ENCODE results near the gene PPP1R13L.

Gene PPP1R13L

GRCh38 chr19:45348367-45349125, 56.3 kb downstream of the PPP1R13L start:
- peaks cover 4 to 27% of the 10 kb centered on the region in 2 donors for H3K27me3 ChIP-seq (ENCODE audit: control insufficient read depth in 1 of 2, insufficient read depth in 2 of 2, low read length in 2 of 2)
- H3K4me3 ChIP-seq (ENCODE audit: low read depth in 1 of 2, low read length in 2 of 2) = no peak overlapping the region
- H3K36me3 ChIP-seq (ENCODE audit: insufficient read depth, low read length) = no peaks in the 10 kb centered on the region
- H3K9me3 ChIP-seq (ENCODE audit: low read length) = no peaks in the 10 kb centered on the region
- no peak overlapping the region for H3K9ac ChIP-seq (ENCODE audit: low read length)
- no peak overlapping the region for H3K27ac ChIP-seq (ENCODE audit: low read depth, low read length)
- H3K4me1 ChIP-seq (ENCODE audit: insufficient read depth, low read length) = no peaks in the 10 kb centered on the region

GRCh38 chr19:45347570-45348366, 57.1 kb downstream of the PPP1R13L start:
- H3K27ac ChIP-seq (ENCODE audit: low read depth, low read length) = no peak overlapping the region
- H3K4me3 ChIP-seq (ENCODE audit: low read depth in 1 of 2, low read length in 2 of 2) = no peak overlapping the region
- H3K9me3 ChIP-seq (ENCODE audit: low read length) = no peaks in the 10 kb centered on the region
- peaks cover 4 to 27% of the 10 kb centered on the region in 2 donors for H3K27me3 ChIP-seq (ENCODE audit: control insufficient read depth in 1 of 2, insufficient read depth in 2 of 2, low read length in 2 of 2)
- no peaks in the 10 kb centered on the region for H3K4me1 ChIP-seq (ENCODE audit: insufficient read depth, low read length)
- no peaks in the 10 kb centered on the region for H3K36me3 ChIP-seq (ENCODE audit: insufficient read depth, low read length)
- no peak overlapping the region for H3K9ac ChIP-seq (ENCODE audit: low read length)

DNA sequence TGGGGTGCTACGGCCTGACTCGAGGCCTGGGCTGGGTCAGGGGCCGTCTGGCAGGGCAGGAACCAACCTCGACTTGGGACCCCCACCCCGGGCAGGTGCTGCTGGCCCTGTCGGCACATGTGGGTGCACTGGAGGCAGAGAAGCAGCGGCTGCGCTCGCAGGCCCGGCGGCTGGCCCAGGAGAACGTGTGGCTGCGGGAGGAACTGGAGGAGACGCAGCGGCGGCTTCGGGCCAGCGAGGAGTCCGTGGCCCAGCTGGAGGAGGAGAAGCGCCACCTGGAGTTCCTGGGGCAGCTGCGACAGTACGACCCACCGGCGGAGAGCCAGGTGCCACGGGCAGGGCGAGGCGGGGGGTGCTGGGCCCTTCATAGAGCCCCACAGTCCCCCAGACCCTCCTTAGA, 58.4 kb downstream of the PPP1R13L start:
- peaks cover 7 to 27% of the 10 kb centered on the region in 2 donors for H3K27me3 ChIP-seq (ENCODE audit: control insufficient read depth in 1 of 2, insufficient read depth in 2 of 2, low read length in 2 of 2)
- no peak overlapping the region for H3K4me3 ChIP-seq (ENCODE audit: low read depth in 1 of 2, low read length in 2 of 2)
- H3K4me1 ChIP-seq (ENCODE audit: insufficient read depth, low read length) = no peaks in the 10 kb centered on the region
- H3K27ac ChIP-seq (ENCODE audit: low read depth, low read length) = no peak overlapping the region
- no peak overlapping the region for H3K9ac ChIP-seq (ENCODE audit: low read length)
- no peaks in the 10 kb centered on the region for H3K9me3 ChIP-seq (ENCODE audit: low read length)
- H3K36me3 ChIP-seq (ENCODE audit: insufficient read depth, low read length) = no peaks in the 10 kb centered on the region

DNA sequence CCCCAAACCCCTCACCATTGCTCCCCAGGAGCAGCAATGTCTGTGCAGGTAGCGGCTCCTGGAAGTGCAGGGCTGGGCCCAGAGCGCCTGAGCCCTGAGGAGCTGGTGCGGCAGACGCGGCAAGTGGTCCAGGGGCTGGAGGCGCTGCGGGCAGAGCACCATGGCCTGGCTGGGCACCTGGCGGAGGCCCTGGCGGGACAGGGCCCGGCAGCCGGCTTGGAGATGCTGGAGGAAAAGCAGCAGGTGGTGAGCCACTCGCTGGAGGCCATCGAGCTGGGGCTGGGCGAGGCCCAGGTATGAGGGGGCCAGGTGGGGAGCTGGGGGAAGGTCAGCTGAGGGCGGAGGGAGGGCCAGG, 59.4 kb downstream of the PPP1R13L start:
- H3K4me1 ChIP-seq (ENCODE audit: insufficient read depth, low read length) = no peaks in the 10 kb centered on the region
- no peak overlapping the region for H3K9ac ChIP-seq (ENCODE audit: low read length)
- H3K27ac ChIP-seq (ENCODE audit: low read depth, low read length) = no peak overlapping the region
- no peaks in the 10 kb centered on the region for H3K9me3 ChIP-seq (ENCODE audit: low read length)
- peaks cover 15 to 34% of the 10 kb centered on the region in 2 donors for H3K27me3 ChIP-seq (ENCODE audit: control insufficient read depth in 1 of 2, insufficient read depth in 2 of 2, low read length in 2 of 2)
- no peak overlapping the region for H3K4me3 ChIP-seq (ENCODE audit: low read depth in 1 of 2, low read length in 2 of 2)
- no peaks in the 10 kb centered on the region for H3K36me3 ChIP-seq (ENCODE audit: insufficient read depth, low read length)

DNA sequence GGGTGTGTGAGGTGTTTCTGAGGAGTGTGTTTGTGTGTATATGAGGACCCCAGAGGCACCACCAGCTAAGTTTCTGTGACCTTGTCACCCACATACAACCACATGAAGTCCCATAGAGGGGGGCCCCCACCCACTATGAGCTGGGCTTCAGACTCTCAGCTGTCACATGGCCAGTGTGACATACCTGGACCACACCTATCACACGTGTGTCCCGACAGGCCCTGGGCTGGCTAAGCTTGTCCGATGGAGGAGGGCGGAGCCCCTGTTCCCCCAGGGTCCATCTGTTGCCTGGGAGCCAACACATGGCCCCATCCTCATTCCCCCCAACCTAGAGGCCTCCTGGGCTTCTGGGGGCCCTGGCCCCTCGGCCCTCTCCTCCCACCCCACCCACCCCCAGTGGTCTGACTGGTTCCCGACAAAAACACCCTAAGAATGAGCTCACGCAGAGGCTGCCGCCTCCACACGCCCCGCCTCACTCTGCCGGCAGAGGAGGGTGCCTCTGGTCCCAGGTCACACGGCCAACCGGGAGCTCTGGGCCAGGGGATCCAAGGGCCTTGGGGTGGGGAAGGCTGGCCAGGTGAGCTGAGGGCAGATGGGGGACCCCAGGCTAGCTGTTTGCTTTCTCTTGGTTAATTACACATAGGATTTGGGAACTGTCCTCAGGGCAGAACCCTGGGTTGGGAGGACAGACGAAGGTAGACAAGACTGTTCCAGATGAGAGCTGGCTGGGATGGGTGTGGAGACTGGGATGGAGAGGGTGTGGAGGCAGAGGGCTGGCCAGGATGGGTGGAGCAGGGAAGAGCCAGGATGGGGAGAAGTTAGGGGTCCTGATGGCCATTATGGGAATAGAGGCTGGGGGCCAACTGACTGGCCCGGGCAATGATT, 60.0 kb downstream of the PPP1R13L start:
- Histone ChIP-seq H3K9ac (ENCODE audit: low read length) (no peak overlapping the region), H3K27me3 (ENCODE audit: control insufficient read depth in 1 of 2, insufficient read depth in 2 of 2, low read length in 2 of 2) (peaks cover 20 to 40% of the 10 kb centered on the region in 2 donors), H3K4me3 (ENCODE audit: low read depth in 1 of 2, low read length in 2 of 2) (no peak overlapping the region), H3K4me1 (ENCODE audit: insufficient read depth, low read length) (no peaks in the 10 kb centered on the region), H3K36me3 (ENCODE audit: insufficient read depth, low read length) (no peaks in the 10 kb centered on the region), H3K9me3 (ENCODE audit: low read length) (no peaks in the 10 kb centered on the region), H3K27ac (ENCODE audit: low read depth, low read length) (no peak overlapping the region)

GRCh38 chr19:45342911-45343310, 62.0 kb downstream of the PPP1R13L start:
- no peak overlapping the region for H3K4me3 ChIP-seq (ENCODE audit: low read depth in 1 of 2, low read length in 2 of 2)
- H3K27me3 ChIP-seq (ENCODE audit: control insufficient read depth in 1 of 2, insufficient read depth in 2 of 2, low read length in 2 of 2) = peaks cover 20 to 45% of the 10 kb centered on the region in 2 donors
- H3K36me3 ChIP-seq (ENCODE audit: insufficient read depth, low read length) = no peaks in the 10 kb centered on the region
- no peak overlapping the region for H3K27ac ChIP-seq (ENCODE audit: low read depth, low read length)
- no peaks in the 10 kb centered on the region for H3K4me1 ChIP-seq (ENCODE audit: insufficient read depth, low read length)
- H3K9me3 ChIP-seq (ENCODE audit: low read length) = no peaks in the 10 kb centered on the region
- H3K9ac ChIP-seq (ENCODE audit: low read length) = no peak overlapping the region

GRCh38 chr19:45340899-45341453, 63.9 kb downstream of the PPP1R13L start:
- no peaks in the 10 kb centered on the region for H3K4me1 ChIP-seq (ENCODE audit: insufficient read depth, low read length)
- no peaks in the 10 kb centered on the region for H3K9me3 ChIP-seq (ENCODE audit: low read length)
- no peak overlapping the region for H3K9ac ChIP-seq (ENCODE audit: low read length)
- H3K4me3 ChIP-seq (ENCODE audit: low read depth in 1 of 2, low read length in 2 of 2) = no peak overlapping the region
- H3K27me3 ChIP-seq (ENCODE audit: control insufficient read depth in 1 of 2, insufficient read depth in 2 of 2, low read length in 2 of 2) = peaks cover 16 to 25% of the 10 kb centered on the region in 2 donors
- no peaks in the 10 kb centered on the region for H3K36me3 ChIP-seq (ENCODE audit: insufficient read depth, low read length)
- no peak overlapping the region for H3K27ac ChIP-seq (ENCODE audit: low read depth, low read length)

DNA sequence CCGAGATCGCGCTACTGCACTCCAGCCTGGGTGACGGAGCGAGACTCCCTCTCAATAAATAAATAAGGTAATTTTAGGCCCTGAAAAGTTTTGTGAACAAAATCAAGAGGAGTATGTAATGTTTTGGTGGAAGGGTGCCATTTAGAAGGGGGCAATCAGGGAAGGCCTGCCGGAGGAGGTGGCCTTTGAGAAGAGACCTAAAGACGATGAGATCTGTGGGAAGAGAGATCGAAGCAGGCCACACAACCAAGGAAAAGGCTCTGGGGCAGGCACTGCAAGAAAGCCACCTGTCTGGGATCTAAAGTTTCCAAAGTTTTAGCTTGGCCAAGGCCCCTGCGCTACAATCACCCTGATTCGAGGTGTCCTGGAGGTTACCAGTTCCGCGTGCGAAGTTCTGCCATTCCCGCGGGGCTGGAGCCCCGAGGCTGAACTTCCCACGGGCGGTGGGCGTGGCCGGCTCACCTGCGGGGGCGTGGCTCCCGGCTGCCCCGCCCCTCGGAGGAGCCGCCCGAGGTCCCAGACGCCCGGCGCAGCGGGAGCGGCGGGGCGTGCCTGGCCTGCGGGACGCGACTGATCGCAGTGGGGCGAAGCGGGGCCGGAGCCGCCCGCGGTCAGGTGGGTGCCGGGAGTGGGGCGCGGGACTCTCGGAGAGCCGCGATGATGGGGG, 64.5 kb downstream of the PPP1R13L start, which contains the start of gene KLC3:
Gene KLC3 (plus strand): TSS at position 519 of the 667 bp plus-strand sequence. CDS start 4,792 bp downstream, outside the sequence.
- Histone ChIP-seq H3K27me3 (ENCODE audit: control insufficient read depth in 1 of 2, insufficient read depth in 2 of 2, low read length in 2 of 2) (peaks cover 16 to 20% of the 10 kb centered on the region in 2 donors), H3K9ac (ENCODE audit: low read length) (no peak within 1 kb of the TSS), H3K36me3 (ENCODE audit: insufficient read depth, low read length) (no peaks in the 10 kb centered on the region), H3K9me3 (ENCODE audit: low read length) (no peaks in the 10 kb centered on the region), H3K4me3 (ENCODE audit: low read depth in 1 of 2, low read length in 2 of 2) (no peak within 1 kb of the TSS), H3K4me1 (ENCODE audit: insufficient read depth, low read length) (no peaks in the 10 kb centered on the region), H3K27ac (ENCODE audit: low read depth, low read length) (no peak within 1 kb of the TSS)

- no peaks in the 10 kb centered on the region for H3K36me3 ChIP-seq (ENCODE audit: insufficient read depth, low read length)
- peaks cover 16 to 18% of the 10 kb centered on the region in 2 donors for H3K27me3 ChIP-seq (ENCODE audit: control insufficient read depth in 1 of 2, insufficient read depth in 2 of 2, low read length in 2 of 2)
- H3K9ac ChIP-seq (ENCODE audit: low read length) = no peak overlapping the region
- H3K4me3 ChIP-seq (ENCODE audit: low read depth in 1 of 2, low read length in 2 of 2) = no peak overlapping the region
- no peaks in the 10 kb centered on the region for H3K4me1 ChIP-seq (ENCODE audit: insufficient read depth, low read length)
- no peaks in the 10 kb centered on the region for H3K9me3 ChIP-seq (ENCODE audit: low read length)
- H3K27ac ChIP-seq (ENCODE audit: low read depth, low read length) = no peak overlapping the region
These were observed 65.2 kb downstream of the PPP1R13L start for GRCh38 chr19:45339629-45340028.

- no peak overlapping the region for H3K27ac ChIP-seq (ENCODE audit: low read depth, low read length)
- H3K4me1 ChIP-seq (ENCODE audit: insufficient read depth, low read length) = no peaks in the 10 kb centered on the region
- no peaks in the 10 kb centered on the region for H3K36me3 ChIP-seq (ENCODE audit: insufficient read depth, low read length)
- H3K27me3 ChIP-seq (ENCODE audit: control insufficient read depth in 1 of 2, insufficient read depth in 2 of 2, low read length in 2 of 2) = peaks cover 15 to 18% of the 10 kb centered on the region in 2 donors
- H3K9me3 ChIP-seq (ENCODE audit: low read length) = no peaks in the 10 kb centered on the region
- no peak overlapping the region for H3K9ac ChIP-seq (ENCODE audit: low read length)
- no peak overlapping the region for H3K4me3 ChIP-seq (ENCODE audit: low read depth in 1 of 2, low read length in 2 of 2)
These were observed 68.1 kb downstream of the PPP1R13L start for GRCh38 chr19:45336696-45337251.

Measured in muscle layer of colon (tissue), 2 donors.